HTR-8/SVneo (cell line): ENCODE results near the gene LRRC63.

ENCODE experiments used
- DNase-seq: peaks from one replicate; pipeline ENCODE4 v3.0.0; 2011; ENCODE audit warnings: low spot score, mixed read lengths; ENCODE audit not compliant: insufficient read length
- FAIRE-seq: peaks from 2 replicates; lab custom pipeline; 2011; peaks lifted over from hg19 to GRCh38; lab: Jason Lieb, UNC

The LRRC63 gene

DNA sequence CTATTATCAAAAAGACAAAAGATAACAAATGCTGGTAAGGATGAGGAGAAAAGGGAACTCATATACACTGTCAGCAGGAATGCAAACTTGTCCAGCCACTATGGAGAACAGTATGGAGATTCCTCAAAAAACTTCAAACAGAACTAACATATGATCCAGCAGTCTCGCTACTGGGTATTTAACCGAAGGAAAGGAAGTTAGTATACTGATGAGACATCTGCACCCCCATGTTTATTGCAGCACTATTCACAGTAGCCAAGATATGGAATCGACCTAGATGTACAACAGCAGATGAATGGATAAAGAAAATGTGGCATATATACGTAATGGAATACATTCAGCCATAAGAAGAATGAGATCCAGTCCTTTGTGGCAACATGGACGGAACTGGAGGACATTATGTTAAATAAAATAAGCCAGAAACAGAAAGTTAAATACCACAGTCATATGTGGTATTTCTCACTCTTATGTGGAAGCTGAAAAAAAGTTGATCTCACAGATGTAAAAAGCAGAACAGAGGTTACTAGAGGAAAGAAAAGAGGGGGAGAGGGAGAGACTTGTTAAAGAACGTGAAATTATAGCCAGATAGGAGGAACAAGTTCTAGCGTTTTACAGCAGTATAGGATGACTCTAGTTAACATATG, 92.1 kb downstream of the LRRC63 start:
- DNase-seq (no peak), FAIRE-seq (no peak)

GRCh38 chr13:46304546-46304945, 92.8 kb downstream of the LRRC63 start:
- FAIRE-seq (no peak), DNase-seq (no peak)

- FAIRE-seq (no peak), DNase-seq (no peak)
Measured at GRCh38 chr13:46307554-46307953, 95.8 kb downstream of the LRRC63 start.

DNA sequence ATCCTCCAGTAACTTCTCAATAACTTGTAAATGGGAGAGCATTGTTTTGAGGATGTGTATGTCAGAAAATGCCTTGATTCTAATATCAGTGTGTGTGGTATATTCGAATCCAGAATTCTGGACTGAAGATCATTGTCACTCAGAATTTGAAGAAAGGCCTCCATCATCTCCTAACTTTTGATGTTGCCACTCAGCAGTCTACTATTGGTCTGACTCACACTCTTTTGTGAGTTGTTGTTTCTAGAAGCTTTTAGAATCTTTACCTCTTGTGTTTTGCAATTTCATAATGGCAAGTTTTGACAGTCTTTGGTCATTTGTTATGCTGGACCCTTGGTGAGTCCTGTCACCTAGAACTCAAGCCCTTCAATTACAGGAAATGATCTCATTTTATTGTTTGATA, 98.3 kb downstream of the LRRC63 start:
- no peak for FAIRE-seq
- DNase-seq = no peak

GRCh38 chr13:46311217-46311616, 99.5 kb downstream of the LRRC63 start:
- FAIRE-seq (no peak), DNase-seq (no peak)

DNA sequence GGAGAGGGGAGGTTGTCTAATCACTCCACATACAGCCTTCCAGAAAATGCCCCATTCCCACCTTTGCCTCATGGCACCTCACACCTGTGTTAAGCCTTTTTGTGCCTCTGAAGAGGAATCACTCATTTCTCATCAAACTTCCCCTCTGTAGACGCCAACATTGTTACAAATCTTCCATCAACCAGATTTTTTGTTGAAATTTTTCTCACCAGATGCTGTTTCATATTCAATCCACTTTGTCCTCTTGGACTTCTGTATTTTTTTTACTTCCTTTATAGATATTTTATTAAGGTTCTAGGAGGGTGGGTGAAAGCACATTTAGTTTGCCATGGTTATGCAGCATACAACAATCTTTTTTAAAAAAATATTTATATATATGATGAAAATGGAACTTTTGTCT, 101.3 kb downstream of the LRRC63 start:
- no peak for FAIRE-seq

DNA sequence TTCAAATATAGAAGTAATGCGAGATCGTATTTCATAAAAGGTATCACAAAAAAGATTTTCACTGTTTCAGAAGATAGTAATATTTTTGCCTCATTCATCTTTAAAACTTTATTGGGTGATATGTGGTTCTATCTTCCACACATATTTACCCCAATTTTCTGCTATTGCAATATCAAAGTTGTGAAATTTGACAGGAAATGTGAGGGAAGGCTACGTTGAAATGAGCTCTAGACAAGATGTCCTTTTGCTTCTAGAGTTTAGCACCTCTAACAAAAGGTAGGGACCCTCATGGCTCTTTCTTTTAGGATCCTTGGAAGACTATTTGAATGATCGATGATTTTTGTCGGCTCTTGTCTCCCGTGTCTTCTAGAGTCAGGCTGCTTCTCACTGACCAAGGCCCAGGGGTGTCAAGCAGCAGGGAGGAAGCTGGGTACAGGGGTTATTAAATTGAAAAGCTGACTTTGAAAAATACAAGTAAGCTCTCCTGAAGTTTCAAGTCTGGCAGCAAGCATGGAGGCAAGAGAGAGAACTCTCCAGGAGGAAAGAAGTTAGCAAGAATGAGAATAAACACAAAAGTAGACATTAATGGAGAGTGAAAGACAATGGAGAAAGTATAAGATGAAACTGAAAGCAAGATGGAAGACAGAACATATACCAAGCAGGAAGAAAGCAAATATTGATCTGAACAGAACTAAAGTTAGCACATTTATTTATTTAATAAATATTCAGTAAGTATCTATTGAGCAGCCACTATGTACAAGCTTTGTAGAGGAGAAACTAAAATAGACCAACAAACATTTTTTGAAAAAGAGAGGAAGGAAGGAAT, 101.9 kb downstream of the LRRC63 start:
- DNase-seq (no peak), FAIRE-seq (no peak)

More for the DNA sequence above, 101.3 kb downstream of the LRRC63 start:
- no peak for DNase-seq

DNA sequence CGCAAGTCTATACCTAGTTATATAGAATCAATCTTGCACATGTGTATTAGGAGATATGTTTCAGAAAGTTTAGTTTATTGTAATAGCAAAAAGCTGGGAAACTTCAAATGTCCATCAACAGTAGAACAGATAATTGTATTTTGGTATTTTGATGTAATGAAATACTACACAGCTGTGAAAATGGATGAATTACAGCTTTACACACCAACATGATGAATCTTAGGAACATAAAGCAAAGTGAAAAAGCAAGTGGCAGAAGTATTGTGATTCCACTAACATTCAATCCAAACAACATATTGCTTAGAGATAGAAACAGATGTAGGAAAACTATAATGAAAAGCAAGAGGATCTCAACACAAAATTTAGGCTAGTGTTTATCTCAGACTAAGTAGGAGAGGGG, 102.9 kb downstream of the LRRC63 start:
- FAIRE-seq = no peak
- no peak for DNase-seq

GRCh38 chr13:46315036-46315435, 103.3 kb downstream of the LRRC63 start:
- FAIRE-seq = no peak

GRCh38 chr13:46315491-46316075, 103.9 kb downstream of the LRRC63 start:
- DNase-seq (no peak), FAIRE-seq (no peak)

More at GRCh38 chr13:46315036-46315435, 103.3 kb downstream of the LRRC63 start:
- no peak for DNase-seq

GRCh38 chr13:46317120-46317519, 105.4 kb downstream of the LRRC63 start:
- DNase-seq (no peak), FAIRE-seq (no peak)

DNA sequence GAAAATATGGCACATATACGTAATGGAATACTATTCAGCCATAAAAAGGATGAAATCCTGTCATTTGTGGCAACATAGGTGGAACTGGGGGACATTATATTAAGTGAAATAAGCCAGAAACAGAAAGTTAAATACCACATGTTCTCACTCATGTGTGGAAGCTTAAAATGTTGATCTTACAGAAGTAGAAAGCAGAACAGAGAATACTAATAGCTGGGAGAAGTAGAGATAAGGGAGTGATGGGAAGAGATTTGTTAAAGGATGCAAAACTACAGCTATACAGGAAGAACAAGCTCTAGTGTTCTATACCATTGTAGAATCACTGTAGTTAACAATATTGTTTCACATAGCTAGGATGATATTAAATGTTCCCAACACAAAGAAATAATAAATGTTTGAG, 107.3 kb downstream of the LRRC63 start:
- DNase-seq = no peak
- FAIRE-seq = no peak

DNA sequence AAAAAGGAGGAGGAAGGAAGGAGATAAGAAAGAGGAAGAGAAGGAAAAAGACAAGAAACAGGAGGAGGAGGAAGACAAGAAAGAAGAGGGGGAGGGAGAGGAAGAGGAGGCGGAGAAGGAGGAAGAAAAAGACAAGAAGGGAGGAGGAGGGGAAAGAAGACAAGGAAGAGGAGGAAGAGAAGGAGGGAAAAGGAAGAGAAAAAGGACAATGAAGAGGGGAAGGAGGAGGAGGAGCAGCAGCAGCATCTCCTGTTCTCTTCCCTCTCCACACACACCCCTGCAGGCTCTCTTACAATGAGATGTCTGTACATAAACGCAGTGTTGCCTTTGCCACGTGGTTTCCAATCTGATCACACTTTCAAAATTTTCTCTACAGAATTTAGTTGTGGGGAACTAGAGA, 108.7 kb downstream of the LRRC63 start:
- FAIRE-seq = no peak
- DNase-seq = no peak

DNA sequence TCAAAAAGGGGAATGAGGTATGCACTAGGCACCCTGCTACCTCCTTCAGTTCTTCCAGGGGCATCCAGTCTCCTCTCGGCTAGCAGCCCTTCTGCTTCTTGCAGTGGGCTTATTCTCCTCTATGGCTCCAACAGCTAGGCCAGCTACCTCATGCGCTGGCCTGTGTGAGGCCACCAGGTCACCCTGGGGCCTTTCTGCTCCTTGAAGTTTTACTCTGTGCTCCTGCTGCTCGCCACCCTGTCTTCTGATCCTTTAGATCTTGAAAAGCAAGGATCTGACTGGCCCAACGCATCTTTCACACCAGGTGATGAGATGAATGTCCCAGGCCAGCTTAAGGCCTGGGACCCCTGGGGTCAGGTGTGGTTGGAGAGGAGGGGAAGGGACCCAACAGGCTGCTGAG, 109.1 kb downstream of the LRRC63 start:
- no peak for FAIRE-seq

GRCh38 chr13:46321494-46322225, 109.9 kb downstream of the LRRC63 start:
- DNase-seq (peak; percentile 30), FAIRE-seq (no peak)

More for the DNA sequence above, 109.1 kb downstream of the LRRC63 start:
- DNase-seq = no peak

GRCh38 chr13:46324976-46325375, 113.2 kb downstream of the LRRC63 start:
- FAIRE-seq (no peak), DNase-seq (no peak)
